NCI-H446 (cell line): Measurements from ENCODE around the gene C12orf54.
"Not testable (repeated sequence)": the region's sequence is repeated elsewhere in the genome, so short reads cannot be mapped to it uniquely, and the experiment has no call there.

Experiments used
- DNase-seq, 2 experiments: peaks; one replicate each; lab custom pipeline; 2025; lab: John Stamatoyannopoulos, UW

The C12orf54 gene

GRCh38 chr12:48510111-48510510 is 27.8 kb downstream of the C12orf54 start:
- DNase-seq, result no peak

GRCh38 chr12:48512855-48513254 is 30.6 kb downstream of the C12orf54 start:
- DNase-seq, result no peak

GRCh38 chr12:48514728-48515127 is 32.4 kb downstream of the C12orf54 start:
- no peak for DNase-seq

- not testable (repeated sequence) for DNase-seq
Measured at GRCh38 chr12:48520381-48520780, 38.1 kb downstream of the C12orf54 start.

- DNase-seq, result no peak
Measured at GRCh38 chr12:48525332-48525731, 43.0 kb downstream of the C12orf54 start, which contains the start of gene OR8S1. TSS of gene OR8S1 (plus strand) at chr12:48525632. CDS start at chr12:48525632, 0 bp downstream.

GRCh38 chr12:48527891-48528670 is 45.8 kb downstream of the C12orf54 start:
- no peak for DNase-seq

- no peak for DNase-seq
Measured at GRCh38 chr12:48532601-48533000, 50.3 kb downstream of the C12orf54 start.

- DNase-seq, result no peak
Measured at GRCh38 chr12:48536602-48537001, 54.3 kb downstream of the C12orf54 start.

GRCh38 chr12:48542300-48542928 is 60.1 kb downstream of the C12orf54 start:
- peak; percentile 0 to 38 for DNase-seq

GRCh38 chr12:48545833-48546469 is 63.7 kb downstream of the C12orf54 start:
- no peak for DNase-seq
